Glomerular endothelial cell (primary cell): ENCODE data around the gene SLC25A19. TPM values are rescaled to one million over a fixed set of nuclear protein-coding genes. Genes with fewer than 3 reads are reported as not detected.

ENCODE experiments used
- DNase-seq: peaks from one replicate; pipeline ENCODE4 v3.0.0-alpha.2; 2011; ENCODE audit warnings: low read depth, low spot score; ENCODE audit errors: extremely low read depth
- total RNA-seq: library from RNA; depleted of rRNA; stranded (reverse); fragments of >200 nt; gene quantifications from 2 replicates; pipeline ENCODE4 v1.2.3, GENCODE V29; 2015

The SLC25A19 gene
- total RNA-seq, 1 donor from 2014 or later: 11.7 TPM

DNA sequence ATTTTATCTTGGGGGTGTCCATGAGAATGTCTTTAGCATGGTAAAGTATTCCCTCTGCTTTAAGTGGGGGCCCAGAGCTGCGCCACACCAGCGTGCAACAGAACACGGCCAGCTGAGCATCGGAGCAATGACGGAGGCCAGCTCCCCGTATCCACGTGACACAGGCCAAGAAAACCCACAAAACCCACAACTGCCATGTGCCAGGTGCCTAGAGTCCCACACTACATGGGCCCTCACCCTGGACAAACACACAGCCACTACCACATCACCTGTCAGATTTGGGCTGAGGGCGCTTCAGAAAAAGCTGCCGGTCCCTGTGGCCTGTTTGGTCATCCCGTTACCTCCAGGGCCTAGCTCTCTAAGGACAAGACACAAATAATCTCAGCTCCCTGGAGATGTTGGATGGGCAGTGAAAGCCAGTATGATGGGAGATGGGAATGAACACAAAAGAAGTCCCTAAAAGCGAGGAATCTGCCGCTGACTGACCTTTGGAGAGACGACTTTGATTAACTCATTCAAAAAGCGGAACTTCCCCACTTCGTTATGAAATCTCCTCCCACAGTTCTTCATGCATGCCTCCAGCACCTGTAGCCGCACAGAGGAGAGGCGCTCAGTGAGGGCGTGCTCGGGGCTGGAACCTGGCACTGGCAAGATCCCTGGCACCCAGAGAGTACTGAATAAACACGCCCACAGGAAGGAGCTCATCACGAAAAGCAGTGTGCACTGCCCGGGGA is 44.9 kb downstream of the SLC25A19 start:
- DNase-seq: no peak

DNA sequence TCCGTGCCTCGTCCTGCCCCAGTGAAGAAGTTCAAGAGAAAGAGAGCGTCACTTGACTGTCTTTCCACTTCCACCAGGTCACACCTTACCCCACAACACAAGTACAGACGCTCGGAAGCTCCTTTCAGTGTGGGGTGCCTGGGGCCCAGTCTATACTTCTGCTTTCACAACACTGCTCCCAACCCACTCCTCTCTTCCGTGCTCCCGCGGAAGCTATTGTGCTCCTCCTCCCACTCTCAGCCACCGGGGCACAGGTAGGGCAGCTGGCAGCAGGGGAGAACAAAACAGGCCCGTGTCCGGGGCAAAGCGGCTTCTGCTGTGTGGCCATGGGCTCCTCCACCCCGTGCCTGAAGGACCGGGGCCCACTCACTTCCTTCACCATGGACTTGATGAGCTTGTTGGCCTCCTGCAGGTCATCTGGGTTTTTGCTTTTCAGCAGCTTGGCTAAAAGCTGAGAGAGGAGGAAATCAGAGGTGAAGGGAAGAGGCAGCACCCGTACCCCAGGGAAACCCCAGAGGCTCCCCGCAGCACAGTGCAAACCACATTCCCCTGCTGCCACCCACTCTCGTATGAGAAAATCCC is 46.7 kb downstream of the SLC25A19 start:
- DNase-seq: no peak

DNA sequence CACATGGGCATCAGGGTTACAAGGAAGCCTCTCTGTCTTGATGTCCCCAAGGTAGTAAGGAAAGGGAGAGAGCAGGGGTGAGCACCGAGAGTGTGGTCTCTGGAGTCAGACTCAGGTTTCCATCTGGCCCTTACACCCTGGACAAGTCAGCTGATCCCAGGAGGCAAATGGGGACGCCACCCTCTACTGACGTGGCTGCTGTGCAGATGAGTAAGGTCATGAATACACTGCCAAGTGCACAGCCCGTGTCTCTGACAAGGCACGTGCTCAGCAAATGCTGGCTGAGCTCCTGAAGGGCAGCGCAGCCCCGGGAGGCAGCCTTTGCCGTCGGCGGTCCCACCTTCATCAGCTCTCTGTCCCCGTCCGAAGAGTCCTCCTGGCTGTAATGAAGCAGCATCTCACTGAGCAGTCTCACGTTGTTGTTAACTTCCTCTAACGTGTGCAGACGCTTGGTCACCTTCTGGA is 47.2 kb downstream of the SLC25A19 start:
- no peak for DNase-seq

GRCh38 chr17:75241502-75241901 is 47.7 kb downstream of the SLC25A19 start:
- no peak for DNase-seq

- no peak for DNase-seq
Observed at GRCh38 chr17:75241143-75241430, 48.1 kb downstream of the SLC25A19 start.

DNA sequence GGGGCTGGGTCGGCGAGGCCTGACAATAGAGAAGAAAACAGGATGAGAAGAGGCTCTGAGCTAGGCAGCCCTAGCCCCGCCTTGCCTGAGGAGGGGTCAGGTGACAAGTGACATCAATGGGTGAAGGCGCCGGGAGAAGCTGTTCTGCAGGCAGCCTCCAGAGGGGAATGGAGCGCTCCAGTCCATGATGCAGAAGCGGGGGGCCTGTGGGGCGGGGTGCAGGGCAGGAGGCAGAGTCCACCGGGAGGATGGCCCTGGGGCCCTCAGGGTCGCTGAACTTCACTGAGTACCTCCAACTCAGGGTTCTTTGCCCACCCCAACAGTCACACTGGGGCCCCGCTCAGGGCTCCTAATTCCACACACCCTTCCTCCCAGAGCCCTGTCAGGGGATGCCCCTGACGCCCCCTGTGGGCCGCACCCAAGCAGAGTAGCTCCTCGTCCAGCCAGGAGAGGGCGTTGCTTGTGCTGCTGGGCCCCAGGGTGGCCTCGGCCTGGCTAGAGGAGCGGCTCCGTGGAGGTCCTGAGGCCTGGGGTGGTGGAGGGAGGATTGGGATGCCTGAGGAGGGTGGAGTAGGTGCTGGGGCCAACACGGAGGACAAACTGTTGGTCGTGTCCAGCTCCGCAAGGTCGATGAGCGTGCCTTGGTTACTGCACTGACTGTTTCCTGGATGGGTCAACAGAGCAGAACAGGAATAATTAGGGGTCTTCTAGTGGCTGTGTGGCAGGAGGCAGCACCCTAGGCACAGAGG is 48.7 kb downstream of the SLC25A19 start:
- DNase-seq: no peak

GRCh38 chr17:75239778-75240393 is 49.3 kb downstream of the SLC25A19 start:
- DNase-seq: no peak

GRCh38 chr17:75239214-75239613 is 50.0 kb downstream of the SLC25A19 start:
- DNase-seq: no peak

DNA sequence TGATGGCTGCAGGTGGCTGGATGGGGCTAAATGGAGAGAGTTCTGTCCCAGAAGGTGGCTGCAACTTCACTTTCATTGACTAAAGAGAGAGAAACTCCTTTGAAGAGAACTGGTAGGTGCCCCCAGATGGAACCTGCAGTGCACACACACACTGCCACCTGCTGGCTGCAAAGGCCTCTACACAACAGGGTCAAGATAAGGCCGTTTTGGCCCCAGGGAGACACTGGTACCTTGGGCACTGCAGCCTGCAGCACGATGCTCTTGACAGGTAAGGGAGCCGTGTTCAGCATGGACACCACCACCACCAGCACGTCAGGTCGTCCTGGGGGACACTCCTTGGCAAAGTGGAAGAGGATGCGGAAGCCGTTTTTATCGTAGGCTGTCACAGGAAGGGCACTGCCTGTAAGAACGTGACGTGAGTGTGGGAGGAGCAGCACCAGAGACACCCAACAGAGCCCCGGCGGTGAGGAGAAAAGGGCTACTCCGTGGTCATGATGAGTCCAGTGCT is 50.5 kb downstream of the SLC25A19 start:
- no peak for DNase-seq

DNA sequence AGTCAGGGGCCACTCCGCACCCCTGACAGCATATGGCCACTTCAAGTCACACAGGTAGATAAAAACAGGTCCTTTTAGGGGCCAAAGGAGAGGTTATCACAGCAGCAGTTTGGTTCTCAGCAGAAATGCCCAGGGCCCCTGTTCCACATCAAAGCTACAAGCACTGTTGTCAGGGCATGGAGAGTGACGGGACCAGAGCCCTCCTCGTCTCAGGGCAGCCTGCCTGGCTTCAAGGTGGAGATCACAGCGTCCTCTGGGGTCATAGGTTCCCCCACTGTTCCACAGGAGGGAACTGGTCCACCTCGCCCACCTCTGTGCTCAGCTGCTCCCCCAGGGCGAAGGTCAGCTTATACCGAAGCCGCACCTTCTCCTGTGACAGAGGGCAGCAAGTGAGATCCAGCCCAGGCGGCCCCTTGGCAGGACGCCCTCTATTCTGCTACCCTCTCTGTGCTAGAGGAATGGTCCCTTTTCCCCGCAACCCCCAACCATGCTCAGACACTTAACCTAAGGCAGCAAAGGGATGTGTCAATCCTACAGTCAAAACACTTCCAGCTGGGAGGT is 51.1 kb downstream of the SLC25A19 start:
- no peak for DNase-seq

- DNase-seq: no peak
Observed at GRCh38 chr17:75237100-75238014, 51.9 kb downstream of the SLC25A19 start.

GRCh38 chr17:75232786-75233185 is 56.4 kb downstream of the SLC25A19 start:
- DNase-seq: no peak

DNA sequence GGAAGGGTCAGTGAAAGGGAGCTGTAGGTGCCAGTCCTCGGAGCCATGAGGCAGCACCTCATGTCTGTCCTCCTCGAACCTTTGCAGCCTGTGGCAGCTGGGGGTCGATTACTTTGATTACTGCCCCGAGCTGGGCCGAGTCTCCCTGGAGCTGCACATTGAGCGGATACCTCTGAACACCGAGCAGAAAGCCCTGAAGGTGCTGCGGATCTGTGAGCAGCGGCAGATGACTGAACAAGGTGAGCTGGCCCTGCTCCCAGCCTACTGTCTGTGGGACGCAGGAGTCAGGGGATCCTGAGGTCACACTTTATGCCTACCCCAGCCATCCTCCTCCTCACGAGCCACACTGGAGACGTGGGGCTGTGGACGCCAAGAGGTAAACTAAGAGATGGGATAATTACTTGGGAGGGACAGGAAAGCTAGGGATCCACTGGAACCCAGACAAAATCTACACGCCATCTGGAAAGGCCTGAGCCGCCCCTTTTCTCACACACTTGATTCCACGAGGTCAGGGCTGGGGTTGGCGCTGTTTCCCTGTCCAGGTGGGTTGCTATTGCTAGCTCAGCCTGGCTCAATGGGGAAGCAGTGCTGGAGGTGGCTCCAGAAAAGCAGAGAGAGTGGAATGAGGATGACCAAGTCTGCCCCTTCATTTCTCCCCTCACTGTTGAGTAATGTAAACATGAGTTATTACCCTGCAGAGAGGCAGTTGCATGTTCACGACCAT is 57.3 kb downstream of the SLC25A19 start:
- no peak for DNase-seq

DNA sequence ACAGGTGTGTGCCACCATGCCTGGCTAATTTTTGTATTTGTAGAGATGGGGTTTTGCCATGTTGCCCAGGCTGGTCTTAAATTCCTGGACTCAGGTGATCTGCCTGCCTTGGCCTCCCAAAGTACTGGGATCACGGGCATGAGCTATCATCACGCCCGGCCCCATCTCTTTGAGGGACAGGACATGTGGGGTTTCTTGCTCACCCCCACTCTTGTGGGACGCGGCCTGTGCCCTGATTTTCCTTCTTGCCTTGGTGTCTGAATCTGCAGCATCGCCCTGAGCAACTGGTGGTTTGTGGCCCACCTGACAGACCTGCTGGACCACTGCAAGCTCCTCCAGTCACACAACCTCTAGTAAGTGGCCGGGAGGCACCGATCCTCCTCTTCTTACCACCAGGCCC is 58.2 kb downstream of the SLC25A19 start:
- DNase-seq: no peak

DNA sequence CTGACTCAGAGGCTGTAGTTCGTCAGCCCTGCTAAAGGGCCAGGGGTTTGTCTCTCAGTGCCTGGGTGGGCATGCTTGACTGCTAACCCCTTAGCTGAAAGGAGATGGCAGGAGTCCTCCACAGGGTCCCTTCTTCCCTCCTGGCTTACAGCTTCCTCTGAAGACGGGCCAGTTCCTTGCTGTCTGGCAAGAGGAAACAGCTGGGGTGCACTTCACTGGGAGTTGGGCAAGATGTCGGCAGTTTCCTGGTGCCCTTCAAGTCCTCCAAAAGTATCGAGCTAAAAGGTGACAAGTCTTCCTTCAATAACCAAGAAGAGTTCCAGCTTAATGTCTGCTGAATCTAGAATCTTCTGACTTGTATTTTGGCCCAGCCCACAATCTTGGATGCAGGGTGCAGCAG is 60.4 kb downstream of the SLC25A19 start:
- DNase-seq: no peak

DNA sequence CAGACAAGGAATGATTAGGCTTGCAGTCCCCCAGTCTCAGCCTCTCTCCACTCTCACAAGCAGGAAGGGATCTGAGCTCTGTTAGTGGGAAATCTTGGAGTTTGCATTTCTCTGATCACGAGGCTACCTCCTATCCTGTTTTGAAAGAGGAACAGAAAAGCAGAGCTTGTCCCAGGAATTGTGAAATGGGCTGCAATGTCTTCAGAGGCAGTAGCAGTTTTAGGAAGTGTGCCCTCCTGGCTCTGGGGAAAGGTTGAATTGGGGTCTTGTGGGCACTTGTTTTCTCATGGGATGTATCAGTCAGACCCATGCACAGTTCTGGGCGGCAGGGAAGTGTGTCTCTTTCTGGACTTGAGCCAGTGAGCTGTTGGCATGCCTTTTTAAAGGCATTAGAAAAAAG is 60.9 kb downstream of the SLC25A19 start:
- no peak for DNase-seq

DNA sequence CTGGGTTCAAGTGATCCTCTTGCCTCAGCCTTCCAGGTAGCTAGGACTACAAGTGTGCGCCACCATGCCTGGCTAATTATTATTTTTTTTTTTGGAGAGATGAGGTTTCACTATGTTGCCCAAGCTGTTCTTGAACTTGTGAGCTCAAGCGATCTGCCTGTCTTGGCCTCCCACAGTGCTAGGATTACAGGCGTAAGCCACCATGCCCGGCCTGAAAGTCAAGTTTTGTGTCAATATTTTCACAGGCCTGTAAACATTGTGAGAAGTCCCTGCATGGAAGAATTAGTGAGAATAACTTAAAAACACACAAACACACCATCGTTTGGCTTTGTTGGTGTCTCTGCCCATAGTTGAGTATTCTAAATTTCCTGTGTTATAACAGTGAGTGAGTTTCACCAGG is 61.5 kb downstream of the SLC25A19 start:
- DNase-seq: no peak

DNA sequence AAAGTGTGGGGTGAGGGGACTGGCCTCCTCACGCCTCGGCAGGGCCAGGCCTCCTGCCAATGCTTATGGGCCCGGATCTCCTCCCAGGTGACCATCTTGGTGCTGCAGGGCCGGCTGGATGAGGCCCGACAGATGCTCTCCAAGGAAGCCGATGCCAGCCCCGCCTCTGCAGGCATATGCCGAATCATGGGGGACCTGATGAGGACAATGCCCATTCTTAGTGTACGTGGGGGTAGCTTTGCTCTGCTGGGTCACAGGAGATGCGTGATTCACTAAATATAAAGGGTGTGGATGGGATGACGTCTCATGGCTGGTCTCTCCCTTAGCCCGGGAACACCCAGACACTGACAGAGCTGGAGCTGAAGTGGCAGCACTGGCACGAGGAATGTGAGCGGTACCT is 64.2 kb downstream of the SLC25A19 start:
- DNase-seq: no peak
